ENCODE results near the gene LRRC18.

- TF ChIP-seq YY1 (IDR thresholded peaks at IDR 0.05; ENCODE audit: low read depth) (no peak), JUND (IDR thresholded peaks at IDR 0.05) (no peak), EZH2phosphoT487 (IDR thresholded peaks at IDR 0.05; ENCODE audit: borderline replicate concordance, low read depth) (no peak), REST (IDR thresholded peaks at IDR 0.05; ENCODE audit: low read depth, low read length) (no peak), POLR2AphosphoS5 (IDR thresholded peaks at IDR 0.05; ENCODE audit: low read depth, low read length) (no peak), TAF1 (IDR thresholded peaks at IDR 0.05; ENCODE audit: borderline replicate concordance, low read depth, low read length) (no peak)
- TF ChIP-seq, protein P1, sequence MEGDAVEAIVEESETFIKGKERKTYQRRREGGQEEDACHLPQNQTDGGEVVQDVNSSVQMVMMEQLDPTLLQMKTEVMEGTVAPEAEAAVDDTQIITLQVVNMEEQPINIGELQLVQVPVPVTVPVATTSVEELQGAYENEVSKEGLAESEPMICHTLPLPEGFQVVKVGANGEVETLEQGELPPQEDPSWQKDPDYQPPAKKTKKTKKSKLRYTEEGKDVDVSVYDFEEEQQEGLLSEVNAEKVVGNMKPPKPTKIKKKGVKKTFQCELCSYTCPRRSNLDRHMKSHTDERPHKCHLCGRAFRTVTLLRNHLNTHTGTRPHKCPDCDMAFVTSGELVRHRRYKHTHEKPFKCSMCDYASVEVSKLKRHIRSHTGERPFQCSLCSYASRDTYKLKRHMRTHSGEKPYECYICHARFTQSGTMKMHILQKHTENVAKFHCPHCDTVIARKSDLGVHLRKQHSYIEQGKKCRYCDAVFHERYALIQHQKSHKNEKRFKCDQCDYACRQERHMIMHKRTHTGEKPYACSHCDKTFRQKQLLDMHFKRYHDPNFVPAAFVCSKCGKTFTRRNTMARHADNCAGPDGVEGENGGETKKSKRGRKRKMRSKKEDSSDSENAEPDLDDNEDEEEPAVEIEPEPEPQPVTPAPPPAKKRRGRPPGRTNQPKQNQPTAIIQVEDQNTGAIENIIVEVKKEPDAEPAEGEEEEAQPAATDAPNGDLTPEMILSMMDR (IDR thresholded peaks at IDR 0.05) = no peak
- TF ChIP-seq, protein P2, sequence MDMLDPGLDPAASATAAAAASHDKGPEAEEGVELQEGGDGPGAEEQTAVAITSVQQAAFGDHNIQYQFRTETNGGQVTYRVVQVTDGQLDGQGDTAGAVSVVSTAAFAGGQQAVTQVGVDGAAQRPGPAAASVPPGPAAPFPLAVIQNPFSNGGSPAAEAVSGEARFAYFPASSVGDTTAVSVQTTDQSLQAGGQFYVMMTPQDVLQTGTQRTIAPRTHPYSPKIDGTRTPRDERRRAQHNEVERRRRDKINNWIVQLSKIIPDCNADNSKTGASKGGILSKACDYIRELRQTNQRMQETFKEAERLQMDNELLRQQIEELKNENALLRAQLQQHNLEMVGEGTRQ (IDR thresholded peaks at IDR 0.05; ENCODE audit: borderline replicate concordance, low read depth, low read length) = no peak
- TF ChIP-seq, protein P3, sequence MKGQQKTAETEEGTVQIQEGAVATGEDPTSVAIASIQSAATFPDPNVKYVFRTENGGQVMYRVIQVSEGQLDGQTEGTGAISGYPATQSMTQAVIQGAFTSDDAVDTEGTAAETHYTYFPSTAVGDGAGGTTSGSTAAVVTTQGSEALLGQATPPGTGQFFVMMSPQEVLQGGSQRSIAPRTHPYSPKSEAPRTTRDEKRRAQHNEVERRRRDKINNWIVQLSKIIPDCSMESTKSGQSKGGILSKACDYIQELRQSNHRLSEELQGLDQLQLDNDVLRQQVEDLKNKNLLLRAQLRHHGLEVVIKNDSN (IDR thresholded peaks at IDR 0.05; ENCODE audit: borderline replicate concordance, low read depth) = no peak
Observed at GRCh38 chr10:48923748-48924147, 15.9 kb downstream of the LRRC18 start.

All from SK-N-SH (cell line).